ENCODE data around the gene SYNGR4. TPM values are rescaled to one million over a fixed set of nuclear protein-coding genes. Genes with fewer than 3 reads are reported as not detected.

The SYNGR4 gene
- total RNA-seq, 4 donors from 2014 or later = not detected

DNA sequence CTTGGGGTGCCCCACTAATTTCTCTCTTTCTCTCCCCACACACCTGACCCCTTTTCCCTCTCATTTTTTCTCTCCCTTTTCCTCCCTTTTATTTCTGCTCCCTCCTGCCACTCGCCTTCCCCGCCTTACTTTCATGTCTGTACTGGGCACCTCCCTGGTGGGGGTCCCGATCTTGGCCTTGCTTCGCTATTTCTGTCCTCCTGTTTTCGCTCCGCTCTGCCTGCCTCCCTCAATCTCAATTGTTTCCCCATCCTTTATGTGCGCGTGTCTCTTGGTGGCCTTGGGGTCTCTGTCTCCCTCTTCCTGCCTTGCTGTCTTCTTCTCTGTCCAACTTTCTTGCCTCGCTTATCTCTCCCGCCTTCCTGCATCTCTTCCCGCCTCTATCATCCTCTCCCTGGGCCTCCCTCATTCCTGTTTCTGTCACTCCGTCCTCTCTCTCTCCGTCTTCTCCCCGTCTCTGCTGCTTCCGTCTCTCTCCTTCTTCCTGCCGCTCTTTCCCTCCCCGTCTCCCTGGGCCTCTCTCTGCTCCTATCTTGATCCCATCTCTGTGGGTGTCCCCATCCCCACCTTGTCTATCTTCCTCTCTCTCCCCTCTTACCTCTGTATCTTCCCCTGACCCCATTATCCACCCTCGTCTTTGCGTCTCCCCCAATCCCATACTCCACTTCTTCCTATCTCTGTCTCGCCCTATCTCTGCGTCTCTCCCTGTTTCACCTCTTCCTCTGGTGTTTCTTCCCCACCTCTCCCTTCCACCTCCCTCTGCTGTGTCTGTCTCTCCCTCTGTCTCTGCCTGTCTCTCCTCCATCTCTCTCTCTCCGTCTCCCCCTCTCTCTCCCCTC, 33.3 kb downstream of the SYNGR4 start:
- 33 to 43% methylated on average over 22 of the region's 22 CpGs for WGBS, 2 donors
- TF ChIP-seq POLR2A (IDR thresholded peaks at IDR 0.05) (no peak), EP300 (IDR thresholded peaks at IDR 0.05) (no peak)
- TF ChIP-seq, protein P1, sequence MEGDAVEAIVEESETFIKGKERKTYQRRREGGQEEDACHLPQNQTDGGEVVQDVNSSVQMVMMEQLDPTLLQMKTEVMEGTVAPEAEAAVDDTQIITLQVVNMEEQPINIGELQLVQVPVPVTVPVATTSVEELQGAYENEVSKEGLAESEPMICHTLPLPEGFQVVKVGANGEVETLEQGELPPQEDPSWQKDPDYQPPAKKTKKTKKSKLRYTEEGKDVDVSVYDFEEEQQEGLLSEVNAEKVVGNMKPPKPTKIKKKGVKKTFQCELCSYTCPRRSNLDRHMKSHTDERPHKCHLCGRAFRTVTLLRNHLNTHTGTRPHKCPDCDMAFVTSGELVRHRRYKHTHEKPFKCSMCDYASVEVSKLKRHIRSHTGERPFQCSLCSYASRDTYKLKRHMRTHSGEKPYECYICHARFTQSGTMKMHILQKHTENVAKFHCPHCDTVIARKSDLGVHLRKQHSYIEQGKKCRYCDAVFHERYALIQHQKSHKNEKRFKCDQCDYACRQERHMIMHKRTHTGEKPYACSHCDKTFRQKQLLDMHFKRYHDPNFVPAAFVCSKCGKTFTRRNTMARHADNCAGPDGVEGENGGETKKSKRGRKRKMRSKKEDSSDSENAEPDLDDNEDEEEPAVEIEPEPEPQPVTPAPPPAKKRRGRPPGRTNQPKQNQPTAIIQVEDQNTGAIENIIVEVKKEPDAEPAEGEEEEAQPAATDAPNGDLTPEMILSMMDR (IDR thresholded peaks at IDR 0.05) = no peak
- Histone ChIP-seq H3K9me3 (no peaks in the 10 kb centered on the region), H3K4me3 (peak overlapping the region in 3 of 4 donors; percentile 29 to 51 (median 30)), H3K27me3 (peaks cover 2 to 56% of the 10 kb centered on the region in 2 donors), H3K4me1 (peaks cover 0 to 59% (median 13%) of the 10 kb centered on the region in 4 donors), H3K27ac (peak overlapping the region in 1 of 4 donors; percentile 63), H3K36me3 (no peaks in the 10 kb centered on the region)
- no peak for DNase-seq (ENCODE audit: low spot score in 2 of 2)

DNA sequence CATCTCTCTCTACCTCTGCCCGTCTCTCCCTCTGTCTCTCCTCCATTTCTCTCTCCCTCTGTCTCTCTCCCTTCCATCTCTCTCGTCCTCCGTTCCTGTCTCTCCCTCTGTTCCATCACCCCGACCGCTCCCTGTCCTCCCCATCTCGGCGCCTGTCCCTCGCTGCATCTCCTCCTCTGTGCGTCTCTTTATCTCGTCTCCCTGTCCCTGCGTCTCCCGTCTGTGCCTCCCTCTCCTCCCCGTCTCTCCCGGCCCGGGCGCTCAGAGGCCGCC, 33.9 kb downstream of the SYNGR4 start:
- H3K4me1 ChIP-seq = peaks cover 0 to 58% (median 13%) of the 10 kb centered on the region in 4 donors
- H3K36me3 ChIP-seq = no peaks in the 10 kb centered on the region
- H3K9me3 ChIP-seq = no peaks in the 10 kb centered on the region
- no peak for DNase-seq (ENCODE audit: low spot score in 2 of 2)
- peak overlapping the region in 1 of 4 donors; percentile 63 for H3K27ac ChIP-seq
- peaks cover 2 to 51% of the 10 kb centered on the region in 2 donors for H3K27me3 ChIP-seq
- 3% methylated on average over 17 of the region's 17 CpGs for WGBS, 2 donors
- H3K4me3 ChIP-seq = peak overlapping the region in 3 of 4 donors; percentile 29 to 51 (median 30)
- TF ChIP-seq POLR2A (IDR thresholded peaks at IDR 0.05) (no peak), EP300 (IDR thresholded peaks at IDR 0.05) (no peak)
- TF ChIP-seq, protein P1 (IDR thresholded peaks at IDR 0.05) = no peak

DNA sequence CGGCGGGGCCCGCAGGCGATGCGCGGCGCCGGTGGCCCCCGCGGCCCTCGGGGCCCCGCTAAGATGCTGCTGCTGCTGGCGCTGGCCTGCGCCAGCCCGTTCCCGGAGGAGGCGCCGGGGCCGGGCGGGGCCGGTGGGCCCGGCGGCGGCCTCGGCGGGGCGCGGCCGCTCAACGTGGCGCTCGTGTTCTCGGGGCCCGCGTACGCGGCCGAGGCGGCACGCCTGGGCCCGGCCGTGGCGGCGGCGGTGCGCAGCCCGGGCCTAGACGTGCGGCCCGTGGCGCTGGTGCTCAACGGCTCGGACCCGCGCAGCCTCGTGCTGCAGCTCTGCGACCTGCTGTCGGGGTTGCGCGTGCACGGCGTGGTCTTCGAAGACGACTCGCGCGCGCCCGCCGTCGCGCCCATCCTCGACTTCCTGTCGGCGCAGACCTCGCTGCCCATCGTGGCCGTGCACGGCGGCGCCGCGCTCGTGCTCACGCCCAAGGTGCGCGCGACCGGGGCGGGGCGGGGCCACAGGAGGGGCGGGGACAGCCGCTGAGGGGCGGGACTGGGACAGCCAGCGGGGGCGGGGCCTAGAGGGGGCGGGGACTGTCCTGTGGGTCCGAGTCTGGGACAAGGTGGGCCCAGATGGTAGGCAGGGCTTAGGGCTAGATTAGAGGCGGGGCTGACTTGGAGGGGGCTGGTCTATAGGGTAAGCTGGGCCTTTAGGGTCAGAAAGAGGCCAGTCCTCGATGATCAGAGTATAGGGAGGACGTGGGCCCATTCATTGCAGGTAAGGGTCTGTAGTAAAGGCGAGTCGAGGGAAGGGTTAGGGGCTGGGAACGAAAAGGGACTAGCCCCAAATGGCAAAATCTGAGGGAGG, 34.4 kb downstream of the SYNGR4 start:
- Histone ChIP-seq H3K4me3 (peak overlapping the region in 3 of 4 donors; percentile 30 to 51 (median 32)), H3K9me3 (no peaks in the 10 kb centered on the region), H3K27me3 (peaks cover 2 to 45% of the 10 kb centered on the region in 2 donors), H3K36me3 (no peaks in the 10 kb centered on the region), H3K27ac (peak overlapping the region in 2 of 4 donors; percentile 63 to 78), H3K4me1 (peaks cover 0 to 52% (median 11%) of the 10 kb centered on the region in 4 donors)
- TF ChIP-seq, protein P1 (IDR thresholded peaks at IDR 0.05) = no peak
- no peak for TF ChIP-seq POLR2A (IDR thresholded peaks at IDR 0.05)
- no peak for TF ChIP-seq EP300 (IDR thresholded peaks at IDR 0.05)
- peak; percentile 47 to 62 for DNase-seq (ENCODE audit: low spot score in 2 of 2)
- 11 to 18% methylated on average over 42 to 59 of the region's 104 CpGs for WGBS, 2 donors

DNA sequence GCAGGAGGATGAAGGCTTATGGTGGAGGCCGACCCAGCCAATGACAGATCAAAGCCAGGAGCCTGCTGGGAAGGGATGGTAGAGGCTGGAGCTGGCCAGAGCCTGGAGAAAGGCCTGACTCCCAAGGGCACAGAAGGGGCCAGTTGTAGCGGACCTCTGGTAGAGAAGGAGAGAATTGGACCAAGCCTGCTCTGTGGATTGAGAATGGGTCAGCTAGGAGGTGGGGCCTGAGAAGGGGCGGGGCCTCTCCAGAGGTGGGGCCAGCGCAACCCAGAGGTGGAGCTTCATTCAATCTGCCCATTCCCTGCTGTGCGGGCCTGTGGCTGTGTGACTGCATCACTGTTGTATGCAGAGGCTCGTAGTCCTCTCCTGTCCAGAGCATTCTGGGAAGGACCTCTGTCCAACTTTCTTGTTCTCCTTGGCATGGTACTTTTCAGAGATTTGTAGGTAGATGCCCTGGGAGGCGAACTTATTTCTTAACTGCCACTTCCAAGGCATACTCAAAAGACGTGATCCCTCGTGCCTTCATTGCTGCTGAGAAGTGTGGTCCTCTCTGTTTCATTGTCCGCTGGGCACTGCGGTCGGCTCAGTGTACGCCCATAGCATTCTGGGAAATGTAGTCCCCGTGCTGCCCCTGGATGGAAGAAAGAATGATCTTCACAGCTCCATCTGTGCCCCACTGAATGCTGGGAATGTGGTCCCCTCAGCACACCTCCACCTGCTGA, 36.0 kb downstream of the SYNGR4 start:
- Histone ChIP-seq H3K36me3 (no peaks in the 10 kb centered on the region), H3K4me1 (peaks cover 0 to 38% (median 0%) of the 10 kb centered on the region in 4 donors), H3K27ac (peak overlapping the region in 2 of 4 donors; percentile 46 to 78), H3K9me3 (no peaks in the 10 kb centered on the region), H3K27me3 (peaks cover 2 to 30% of the 10 kb centered on the region in 2 donors), H3K4me3 (peak overlapping the region in 1 of 4 donors; percentile 11)
- DNase-seq (ENCODE audit: low spot score in 2 of 2) = peak; percentile 37 to 51
- WGBS, 2 donors = 30 to 35% methylated on average over 13 to 14 of the region's 14 CpGs
- TF ChIP-seq POLR2A (IDR thresholded peaks at IDR 0.05) (no peak), EP300 (IDR thresholded peaks at IDR 0.05) (no peak)
- TF ChIP-seq, protein P1 (IDR thresholded peaks at IDR 0.05) = no peak
